Stomach (tissue), 9 donors: ENCODE results near the gene PDK2. TPM values are rescaled to one million over a fixed set of nuclear protein-coding genes. Genes with fewer than 3 reads are reported as not detected.

Experiments
- DNase-seq, 2 donors: peaks; one replicate each; pipeline versions ENCODE4 v3.0.0 to v3.0.0-alpha.2; 2013 to 2019
- H3K27ac ChIP-seq, 5 donors: fragments of 200-600 bp in 4 of 5; sonication (generic) in 4 of 5; one replicate each; pipeline ENCODE4 v1.5.1; 2013 to 2019; ENCODE audit warnings: mild to moderate bottlenecking in 1 of 5, moderate library complexity in 1 of 5
- H3K27me3 ChIP-seq, 3 donors: fragments of 200-600 bp; sonication (generic); one replicate each; pipeline ENCODE4 v1.5.1; 2017 to 2019; ENCODE audit warnings: mixed run types in 1 of 3
- H3K36me3 ChIP-seq, 4 donors: fragments of 200-600 bp; sonication (generic); 1 replicate in 3 of 4; 2 replicates in 1 of 4; pipeline ENCODE4 v1.5.1; 2016 to 2019
- H3K4me1 ChIP-seq, 4 donors: fragments of 200-600 bp; sonication (generic); one replicate each; pipeline ENCODE4 v1.5.1; 2016 to 2019
- H3K4me3 ChIP-seq, 4 donors: fragments of 200-600 bp; sonication (generic) in 3 of 4; one replicate each; pipeline ENCODE4 v1.5.1; 2016 to 2019; ENCODE audit warnings: mild to moderate bottlenecking in 1 of 4
- H3K9me3 ChIP-seq, 4 donors: fragments of 200-600 bp; sonication (generic); one replicate each; pipeline ENCODE4 v1.5.1; 2016 to 2019
- EP300 ChIP-seq: sonication (generic); formaldehyde crosslinking; IDR thresholded peaks from one replicate; pipeline ENCODE4 v1.6.1; 2017; ENCODE audit warnings: antibody characterized with exemption
- POLR2A ChIP-seq, 4 donors: fragments of 450-650 bp; IDR thresholded peaks; one replicate each; pipeline ENCODE4 v1.6.1; 2016; ENCODE audit warnings: antibody characterized with exemption in 4 of 4, control low read depth in 2 of 4, mild to moderate bottlenecking in 1 of 4, moderate library complexity in 1 of 4
- POLR2AphosphoS5 ChIP-seq, 3 donors: sonication (generic); formaldehyde crosslinking; IDR thresholded peaks; one replicate each; pipeline ENCODE4 v1.6.1; 2016; ENCODE audit warnings: antibody characterized with exemption in 3 of 3
- WGBS, 5 donors: extraction: QIAGEN DNeasy Blood & Tissue Kit in 3 of 5; methylation state at CpG; one replicate each; pipeline versions ENCODE4 v1.1.5 to v1.1.7; 2013 to 2018; 5-methylcytosine and 5-hydroxymethylcytosine counted together
- intact Hi-C: fragments of 100-400 bp; cut with DNase I; formaldehyde crosslinking; loops from one replicate; pipeline ENCODE4 v1.15.1; 2023; ENCODE audit warnings: low total_unique reads
- polyA plus RNA-seq, 3 donors: library from polyadenylated mRNA; stranded (reverse); fragments of 200-250 nt; gene quantifications; one replicate each; pipeline ENCODE4 v1.2.3, GENCODE V29; 2013
- total RNA-seq, 5 donors: library from RNA; depleted of rRNA; stranded (reverse); fragments of >200 nt; gene quantifications; one replicate each; pipeline versions ENCODE4 v1.1.0 to v1.2.3, GENCODE V29; 2014 to 2016
- TF ChIP-seq, protein P1 (sequence below), 7 experiments: fragments of 450-650 bp in 4 of 7; fragments of 200-600 bp in 3 of 7; sonication (generic) in 3 of 7; IDR thresholded peaks; one replicate each; pipeline ENCODE4 v1.5.1; 2016 to 2019; ENCODE audit warnings: antibody characterized with exemption in 7 of 7, control low read depth in 2 of 7, mild to moderate bottlenecking in 1 of 7
- donor health status: healthy with polysubstance abuse.
- donor health status: Bipolar disorder and iron deficiency.
- donor health status: healthy.

Gene PDK2
- total and polyA plus RNA-seq, 8 donors = 4.6 to 255 (median 20.4) TPM

DNA sequence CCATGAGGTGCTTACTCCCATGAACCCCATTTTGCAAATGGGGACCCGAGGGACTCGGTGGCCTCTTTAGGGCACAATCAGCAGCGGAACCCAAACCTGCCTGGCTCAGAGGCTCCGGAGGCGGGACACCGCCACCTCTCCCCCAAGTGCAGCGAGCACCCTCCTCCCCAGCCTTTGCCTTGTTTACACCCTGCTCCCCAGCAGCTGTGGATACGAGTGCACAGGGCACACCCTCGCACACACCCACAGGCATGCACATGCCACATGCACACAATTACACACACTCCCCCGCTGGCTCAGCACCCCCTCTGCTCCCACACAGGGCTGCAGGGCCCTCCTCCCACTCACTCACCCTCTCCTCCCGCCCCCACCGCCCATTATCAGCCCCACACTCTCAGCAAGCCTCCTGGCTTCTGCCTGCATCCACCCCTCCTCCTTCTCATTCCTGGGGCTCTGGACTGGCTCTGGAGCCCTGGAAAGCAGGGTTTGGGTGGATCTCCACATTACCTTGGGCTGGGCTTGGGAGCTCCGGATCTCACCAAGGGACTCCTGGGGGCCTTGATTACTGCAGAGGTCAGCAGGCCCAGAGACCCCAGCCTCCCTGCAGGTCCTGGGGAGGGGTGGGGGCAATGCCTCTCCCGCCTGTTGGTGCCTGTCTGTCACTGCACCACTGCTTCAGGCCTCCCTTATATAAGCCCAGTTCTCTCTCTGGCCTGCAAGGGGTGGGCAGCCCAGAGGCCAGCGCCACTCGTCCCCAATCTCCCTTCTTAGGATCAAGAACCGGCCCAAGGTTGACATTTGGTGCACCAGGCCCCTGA lies 6.4 kb downstream of the PDK2 start:
- peak; percentile 73 to 93 for DNase-seq
- intact Hi-C loops = no loop called here
- Histone ChIP-seq H3K27ac (peak overlapping the region; percentile 71 to 85 (median 80)), H3K9me3 (no peaks in the 10 kb centered on the region), H3K4me3 (peak overlapping the region; percentile 2 to 20 (median 10)), H3K4me1 (peaks cover 36 to 79% (median 55%) of the 10 kb centered on the region in 4 donors), H3K27me3 (no peaks in the 10 kb centered on the region), H3K36me3 (peaks cover 20 to 82% (median 64%) of the 10 kb centered on the region in 4 donors)
- TF ChIP-seq POLR2AphosphoS5 (IDR thresholded peaks at IDR 0.05) (peak; percentile 23 to 33 (median 25)), POLR2A (IDR thresholded peaks at IDR 0.05) (no peak)
- WGBS, 5 donors = 31 to 54% (median 37%) methylated on average over 15 to 17 of the region's 17 CpGs

DNA sequence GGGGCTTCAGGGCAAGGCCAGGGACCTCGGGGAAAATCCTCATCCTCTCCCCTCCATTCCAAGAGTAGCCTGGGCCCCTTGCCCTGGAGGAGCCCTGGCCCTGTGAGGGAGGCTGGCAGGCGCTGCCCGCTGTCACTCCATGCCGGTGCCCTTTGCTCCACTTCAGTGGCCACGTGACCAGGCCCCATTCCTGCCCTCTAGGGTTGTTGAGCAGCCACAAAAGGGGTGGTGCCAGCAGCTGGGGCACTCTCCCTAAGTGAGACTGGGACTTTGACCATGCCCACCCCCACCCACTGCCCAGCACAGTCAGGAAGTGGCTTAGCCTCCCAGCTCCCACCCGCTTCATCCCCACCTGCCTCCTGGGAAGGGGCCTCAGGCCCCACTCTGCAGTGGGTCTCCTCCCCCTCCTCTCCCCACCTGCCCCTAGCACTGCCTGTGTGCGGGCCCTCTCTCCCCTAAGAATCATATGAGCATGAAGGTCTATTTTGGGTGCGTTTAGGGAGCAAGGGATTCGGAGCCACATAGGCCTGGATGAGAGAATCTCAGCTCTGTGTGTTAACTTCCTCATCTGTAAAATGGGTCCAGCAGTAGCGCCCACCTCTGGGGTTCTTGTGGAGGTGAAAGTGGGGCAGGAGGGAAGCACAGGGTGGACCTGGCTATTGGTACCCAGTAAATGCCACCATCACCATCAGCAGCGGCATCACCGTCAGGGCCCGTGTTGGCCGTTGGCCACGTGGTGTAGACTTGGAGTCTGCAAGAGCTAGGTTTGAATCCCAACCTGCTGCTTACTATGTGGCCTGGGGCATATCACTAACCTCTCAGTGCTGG lies 7.2 kb downstream of the PDK2 start:
- H3K27me3 ChIP-seq = no peaks in the 10 kb centered on the region
- H3K36me3 ChIP-seq = peaks cover 24 to 85% (median 68%) of the 10 kb centered on the region in 4 donors
- intact Hi-C loops = no loop called here
- peaks cover 31 to 71% (median 47%) of the 10 kb centered on the region in 4 donors for H3K4me1 ChIP-seq
- DNase-seq = peak; percentile 90 to 95
- no peaks in the 10 kb centered on the region for H3K9me3 ChIP-seq
- TF ChIP-seq, protein P1, sequence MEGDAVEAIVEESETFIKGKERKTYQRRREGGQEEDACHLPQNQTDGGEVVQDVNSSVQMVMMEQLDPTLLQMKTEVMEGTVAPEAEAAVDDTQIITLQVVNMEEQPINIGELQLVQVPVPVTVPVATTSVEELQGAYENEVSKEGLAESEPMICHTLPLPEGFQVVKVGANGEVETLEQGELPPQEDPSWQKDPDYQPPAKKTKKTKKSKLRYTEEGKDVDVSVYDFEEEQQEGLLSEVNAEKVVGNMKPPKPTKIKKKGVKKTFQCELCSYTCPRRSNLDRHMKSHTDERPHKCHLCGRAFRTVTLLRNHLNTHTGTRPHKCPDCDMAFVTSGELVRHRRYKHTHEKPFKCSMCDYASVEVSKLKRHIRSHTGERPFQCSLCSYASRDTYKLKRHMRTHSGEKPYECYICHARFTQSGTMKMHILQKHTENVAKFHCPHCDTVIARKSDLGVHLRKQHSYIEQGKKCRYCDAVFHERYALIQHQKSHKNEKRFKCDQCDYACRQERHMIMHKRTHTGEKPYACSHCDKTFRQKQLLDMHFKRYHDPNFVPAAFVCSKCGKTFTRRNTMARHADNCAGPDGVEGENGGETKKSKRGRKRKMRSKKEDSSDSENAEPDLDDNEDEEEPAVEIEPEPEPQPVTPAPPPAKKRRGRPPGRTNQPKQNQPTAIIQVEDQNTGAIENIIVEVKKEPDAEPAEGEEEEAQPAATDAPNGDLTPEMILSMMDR (IDR thresholded peaks at IDR 0.05) = no peak
- TF ChIP-seq EP300 (no peak), POLR2A (IDR thresholded peaks at IDR 0.05) (no peak), POLR2AphosphoS5 (IDR thresholded peaks at IDR 0.05) (peak in 2 of 3 donors; percentile 41 to 61)
- peak overlapping the region; percentile 71 to 85 (median 80) for H3K27ac ChIP-seq
- WGBS, 5 donors = 52 to 73% (median 54%) methylated on average over 11 to 15 of the region's 15 CpGs
- H3K4me3 ChIP-seq = peak overlapping the region in 3 of 4 donors; percentile 2 to 14 (median 10)

GRCh38 chr17:50103252-50103651 lies 8.1 kb downstream of the PDK2 start:
- Histone ChIP-seq H3K27ac (peak overlapping the region in 3 of 5 donors; percentile 79 to 85 (median 82)), H3K27me3 (no peaks in the 10 kb centered on the region), H3K4me1 (peaks cover 31 to 62% (median 46%) of the 10 kb centered on the region in 4 donors), H3K4me3 (no peak overlapping the region), H3K9me3 (no peaks in the 10 kb centered on the region), H3K36me3 (peaks cover 23 to 85% (median 68%) of the 10 kb centered on the region in 4 donors)
- TF ChIP-seq, protein P1 (IDR thresholded peaks at IDR 0.05) = no peak
- TF ChIP-seq EP300 = no peak
- TF ChIP-seq POLR2A (IDR thresholded peaks at IDR 0.05) = no peak
- intact Hi-C loops = no loop called here
- DNase-seq = no peak
- WGBS, 5 donors = 73 to 100% (median 78%) methylated on average over 1 to 2 of the region's 2 CpGs

DNA sequence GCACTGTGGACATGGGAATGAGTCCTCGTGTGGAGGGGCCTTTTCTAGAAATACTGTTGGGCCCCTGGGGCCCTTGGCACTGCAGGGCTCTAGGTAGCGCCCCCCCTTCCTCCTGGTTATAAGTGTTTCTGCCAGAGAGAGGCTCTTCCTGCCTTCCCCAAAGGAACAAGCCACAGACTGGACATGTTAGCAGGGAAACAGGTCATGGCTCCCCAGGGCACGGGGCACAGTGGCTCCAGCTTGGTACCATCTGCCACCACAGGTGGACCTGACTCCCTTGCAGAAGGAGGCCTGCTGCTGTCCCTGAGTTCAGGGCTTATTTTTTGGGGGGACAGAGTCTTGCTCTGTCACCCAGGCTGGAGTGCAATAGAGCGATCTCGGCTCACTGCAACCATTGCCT lies 8.8 kb downstream of the PDK2 start:
- Histone ChIP-seq H3K4me3 (no peak overlapping the region), H3K36me3 (peaks cover 28 to 85% (median 68%) of the 10 kb centered on the region in 4 donors), H3K4me1 (peaks cover 31 to 55% (median 43%) of the 10 kb centered on the region in 4 donors), H3K9me3 (no peaks in the 10 kb centered on the region), H3K27me3 (no peaks in the 10 kb centered on the region), H3K27ac (peak overlapping the region in 1 of 5 donors; percentile 85)
- DNase-seq = no peak
- TF ChIP-seq, protein P1 (IDR thresholded peaks at IDR 0.05) = no peak
- TF ChIP-seq POLR2A (IDR thresholded peaks at IDR 0.05) = no peak
- no peak for TF ChIP-seq EP300
- TF ChIP-seq POLR2AphosphoS5 (IDR thresholded peaks at IDR 0.05) = no peak
- whole genome bisulfite sequencing, 5 donors = 88 to 94% (median 90%) methylated on average over 5 of the region's 5 CpGs
- intact Hi-C loops = no loop called here
